ENCODE data around the gene FYCO1. TPM values are rescaled to one million over a fixed set of nuclear protein-coding genes. Genes with fewer than 3 reads are reported as not detected.

FYCO1 gene
- total RNA-seq, 2 experiments from 2014 or later, result 14.1 to 14.5 TPM

DNA sequence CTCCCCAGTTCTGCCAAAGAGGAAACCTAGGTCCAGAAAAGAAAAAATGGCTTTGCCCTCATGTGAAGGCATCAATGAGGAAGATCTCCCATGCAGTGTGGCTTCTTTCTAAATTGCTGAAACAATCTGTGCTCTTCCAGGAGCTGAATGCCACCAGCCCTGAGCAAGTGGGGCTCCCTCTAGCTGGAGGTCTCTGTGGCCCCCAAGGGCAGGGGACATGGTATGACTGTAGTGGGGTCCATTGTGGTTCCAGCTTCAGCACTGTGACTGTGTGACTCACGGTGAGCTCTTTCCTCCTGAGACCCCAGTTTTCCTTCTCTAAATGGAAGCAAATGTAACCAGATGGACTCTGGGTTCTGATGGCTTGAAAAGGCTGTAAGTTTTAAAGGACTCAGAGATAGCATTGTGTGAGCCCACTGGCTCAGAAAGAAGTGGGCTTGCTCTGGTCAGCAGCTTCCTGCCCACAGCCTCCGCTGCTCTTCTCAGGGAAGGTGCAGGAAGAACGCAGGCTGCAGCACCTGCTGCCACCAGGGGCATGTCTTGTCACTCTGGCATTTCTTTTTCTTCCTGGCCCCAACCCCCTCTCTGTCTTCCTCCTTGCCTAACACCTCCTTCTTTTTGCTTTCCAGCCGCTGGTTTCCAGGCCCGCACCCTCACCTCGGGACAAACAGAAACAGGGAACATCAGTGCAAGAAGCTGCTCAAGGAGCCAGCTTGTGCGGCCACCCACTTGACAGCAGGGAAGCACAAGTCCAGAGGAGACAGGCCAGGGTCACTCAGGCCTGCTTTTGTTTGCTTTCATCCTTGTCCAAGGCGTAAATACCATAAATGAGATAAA, 58.2 kb downstream of the FYCO1 start:
- no peak overlapping the region for H3K27ac Mint-ChIP-seq
- peaks cover 2% of the 10 kb centered on the region for H3K9me3 Mint-ChIP-seq
- CTCF ChIA-PET, result interaction anchor here (0.9 to 35.9 kb wide), 14 partner anchors 9 to 178 kb away, joined by 3 to 656 read pairs (median 4); partner anchors contain the start of gene FYCO1
- ATAC-seq (no peak), DNase-seq (no peak)
- POLR2A ChIA-PET, result interaction anchor here (1.4 to 4.1 kb wide), 2 partner anchors 39 to 142 kb away, joined by 4 to 22 read pairs; no protein-coding TSS in a partner anchor
- intact Hi-C loops (cut with micrococcal nuclease), result loop anchor here (1.0 kb wide), 1 partner anchor 142 kb away; no protein-coding TSS in a partner anchor
- no peak overlapping the region for H3K4me3 Mint-ChIP-seq
- peaks cover 2% of the 10 kb centered on the region for H3K27me3 Mint-ChIP-seq
- H3K4me1 Mint-ChIP-seq (ENCODE audit: low read depth), result peaks cover 19% of the 10 kb centered on the region
- H3K36me3 Mint-ChIP-seq (ENCODE audit: low read depth), result peaks cover 59% of the 10 kb centered on the region
- TF ChIP-seq, protein P1, sequence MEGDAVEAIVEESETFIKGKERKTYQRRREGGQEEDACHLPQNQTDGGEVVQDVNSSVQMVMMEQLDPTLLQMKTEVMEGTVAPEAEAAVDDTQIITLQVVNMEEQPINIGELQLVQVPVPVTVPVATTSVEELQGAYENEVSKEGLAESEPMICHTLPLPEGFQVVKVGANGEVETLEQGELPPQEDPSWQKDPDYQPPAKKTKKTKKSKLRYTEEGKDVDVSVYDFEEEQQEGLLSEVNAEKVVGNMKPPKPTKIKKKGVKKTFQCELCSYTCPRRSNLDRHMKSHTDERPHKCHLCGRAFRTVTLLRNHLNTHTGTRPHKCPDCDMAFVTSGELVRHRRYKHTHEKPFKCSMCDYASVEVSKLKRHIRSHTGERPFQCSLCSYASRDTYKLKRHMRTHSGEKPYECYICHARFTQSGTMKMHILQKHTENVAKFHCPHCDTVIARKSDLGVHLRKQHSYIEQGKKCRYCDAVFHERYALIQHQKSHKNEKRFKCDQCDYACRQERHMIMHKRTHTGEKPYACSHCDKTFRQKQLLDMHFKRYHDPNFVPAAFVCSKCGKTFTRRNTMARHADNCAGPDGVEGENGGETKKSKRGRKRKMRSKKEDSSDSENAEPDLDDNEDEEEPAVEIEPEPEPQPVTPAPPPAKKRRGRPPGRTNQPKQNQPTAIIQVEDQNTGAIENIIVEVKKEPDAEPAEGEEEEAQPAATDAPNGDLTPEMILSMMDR (IDR thresholded peaks at IDR 0.05), result no peak

DNA sequence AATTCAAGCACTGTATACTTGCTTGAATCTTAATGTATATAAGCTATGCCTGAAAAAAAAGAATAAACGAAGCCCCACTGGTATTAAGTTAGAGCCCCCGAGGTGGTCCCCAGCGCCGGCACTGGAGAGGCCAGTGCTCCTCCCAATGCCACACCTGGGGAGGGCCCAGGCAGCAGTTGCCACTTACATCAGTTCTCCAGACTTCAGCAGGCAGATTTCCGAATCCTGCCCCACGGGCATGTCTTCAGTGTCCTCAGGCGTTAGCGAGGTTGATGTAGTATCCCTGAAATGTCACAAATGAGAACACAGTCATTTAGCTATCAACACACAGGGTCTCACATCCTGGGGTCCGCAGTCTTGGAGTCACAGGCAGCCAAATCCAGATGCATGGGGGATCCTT, 59.4 kb downstream of the FYCO1 start:
- peaks cover 59% of the 10 kb centered on the region for H3K36me3 Mint-ChIP-seq (ENCODE audit: low read depth)

DNA sequence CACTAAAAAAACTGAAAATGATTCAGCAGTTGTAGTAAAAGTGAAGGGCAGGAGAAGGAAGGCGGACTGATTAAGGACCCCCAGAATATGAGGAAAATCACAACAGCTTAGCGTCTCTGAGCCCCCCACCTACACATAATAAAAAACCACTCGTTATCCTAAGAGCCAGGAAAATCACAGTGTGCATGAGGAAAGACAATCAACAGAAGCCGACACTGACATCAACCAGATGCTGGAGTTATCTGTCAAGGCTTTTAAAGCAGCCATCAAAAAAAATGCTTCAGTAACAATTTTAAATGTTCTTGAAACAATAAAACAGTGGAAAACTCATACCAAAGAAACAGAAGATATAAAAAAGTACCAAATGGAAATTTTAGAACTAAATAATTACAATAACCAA, 62.0 kb downstream of the FYCO1 start:
- H3K9me3 Mint-ChIP-seq, result no peaks in the 10 kb centered on the region
- intact Hi-C loops (cut with micrococcal nuclease), result no loop called here
- DNase-seq (no peak), ATAC-seq (no peak)
- ChIA-PET POLR2A (no interaction called here), CTCF (interaction anchor here (0.6 to 35.9 kb wide), 2 partner anchors 149 to 282 kb away, joined by 3 to 656 read pairs; no protein-coding TSS in a partner anchor)
- no peak overlapping the region for H3K4me3 Mint-ChIP-seq
- TF ChIP-seq, protein P1 (IDR thresholded peaks at IDR 0.05), result no peak
- peaks cover under 1% of the 10 kb centered on the region for H3K4me1 Mint-ChIP-seq (ENCODE audit: low read depth)
- H3K27me3 Mint-ChIP-seq, result no peaks in the 10 kb centered on the region
- peaks cover 53% of the 10 kb centered on the region for H3K36me3 Mint-ChIP-seq (ENCODE audit: low read depth)
- H3K27ac Mint-ChIP-seq, result no peak overlapping the region

More for the DNA sequence above, 59.4 kb downstream of the FYCO1 start:
- peaks cover 15% of the 10 kb centered on the region for H3K4me1 Mint-ChIP-seq (ENCODE audit: low read depth)
- H3K9me3 Mint-ChIP-seq, result peaks cover 2% of the 10 kb centered on the region
- no peak for DNase-seq
- intact Hi-C loops (cut with micrococcal nuclease), result no loop called here
- H3K27me3 Mint-ChIP-seq, result peaks cover 2% of the 10 kb centered on the region
- ChIA-PET CTCF (interaction anchor here (1.0 to 35.9 kb wide), 4 partner anchors 147 to 175 kb away, joined by 3 to 656 read pairs (median 4); no protein-coding TSS in a partner anchor), POLR2A (no interaction called here)
- no peak overlapping the region for H3K4me3 Mint-ChIP-seq
- H3K27ac Mint-ChIP-seq, result no peak overlapping the region
- ATAC-seq, result no peak
- TF ChIP-seq, protein P1 (IDR thresholded peaks at IDR 0.05), result no peak

DNA sequence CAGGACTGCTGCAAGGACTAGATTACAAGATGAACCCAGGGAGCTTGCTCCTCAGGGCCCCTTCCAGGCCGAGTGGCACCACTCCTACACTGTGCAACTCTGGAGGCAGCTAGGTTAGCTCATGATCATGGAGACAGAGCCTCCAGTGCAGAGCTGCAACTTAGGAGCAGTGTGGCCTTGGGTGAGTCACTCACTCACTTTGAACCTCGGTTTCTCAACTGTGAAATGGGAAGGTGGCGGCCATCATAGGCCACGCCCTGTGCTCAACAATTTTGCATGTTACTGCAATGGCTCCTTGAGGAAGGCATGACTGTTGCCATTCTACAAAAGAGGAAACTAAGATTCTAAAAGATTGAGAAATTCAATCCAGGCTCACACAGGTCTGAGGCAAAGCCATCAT, 63.5 kb downstream of the FYCO1 start:
- ATAC-seq, result no peak
- Mint-ChIP-seq H3K4me1 (ENCODE audit: low read depth) (no peaks in the 10 kb centered on the region), H3K27ac (no peak overlapping the region), H3K9me3 (no peaks in the 10 kb centered on the region), H3K36me3 (ENCODE audit: low read depth) (peaks cover 54% of the 10 kb centered on the region), H3K27me3 (no peaks in the 10 kb centered on the region), H3K4me3 (no peak overlapping the region)
- no peak for DNase-seq
- TF ChIP-seq, protein P1 (IDR thresholded peaks at IDR 0.05), result no peak
- intact Hi-C loops (cut with micrococcal nuclease), result no loop called here
- ChIA-PET CTCF (interaction anchor here (0.8 to 35.9 kb wide), 5 partner anchors 9 to 170 kb away, joined by 3 to 656 read pairs (median 4); no protein-coding TSS in a partner anchor), POLR2A (interaction anchor here (0.6 to 0.8 kb wide), 2 partner anchors 10 to 157 kb away, joined by 3 read pairs; no protein-coding TSS in a partner anchor)

DNA sequence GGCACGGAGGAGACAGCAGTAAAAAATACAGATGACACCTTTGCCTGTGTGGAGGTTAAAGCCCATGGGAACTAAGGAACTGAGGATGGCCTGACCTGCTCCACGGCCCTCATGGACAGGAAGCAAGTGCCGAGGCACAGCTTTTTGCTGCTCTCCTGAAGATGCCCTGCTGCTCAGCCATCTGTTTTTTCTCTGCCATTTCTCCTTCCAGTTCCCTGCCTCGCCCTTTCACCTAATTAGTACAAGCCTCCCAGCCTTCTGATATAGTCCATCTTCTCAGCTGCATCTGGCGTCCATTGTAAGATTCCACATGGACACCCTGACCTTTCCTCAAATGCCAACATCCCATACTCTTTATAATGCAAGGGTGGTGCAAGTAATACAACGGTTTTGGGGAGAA, 64.1 kb downstream of the FYCO1 start:
- intact Hi-C loops (cut with micrococcal nuclease), result no loop called here
- ChIA-PET CTCF (interaction anchor here (0.7 to 35.9 kb wide), 7 partner anchors 9 to 179 kb away, joined by 3 to 656 read pairs (median 3); no protein-coding TSS in a partner anchor), POLR2A (interaction anchor here (0.7 to 0.8 kb wide), 2 partner anchors 9 to 11 kb away, joined by 3 read pairs; no protein-coding TSS in a partner anchor)
- Mint-ChIP-seq H3K27ac (no peak overlapping the region), H3K4me1 (ENCODE audit: low read depth) (no peaks in the 10 kb centered on the region), H3K9me3 (no peaks in the 10 kb centered on the region), H3K36me3 (ENCODE audit: low read depth) (peaks cover 55% of the 10 kb centered on the region), H3K4me3 (no peak overlapping the region), H3K27me3 (no peaks in the 10 kb centered on the region)
- DNase-seq (no peak), ATAC-seq (no peak)
- TF ChIP-seq, protein P1 (IDR thresholded peaks at IDR 0.05), result no peak

Measured in activated CD8-positive, alpha-beta T cell treated with anti-CD3 and anti-CD28 coated beads for 36 hours (primary cell).